H9 (cell line): ENCODE data around the gene EEF1A2. TPM values are rescaled to one million over a fixed set of nuclear protein-coding genes. Genes with fewer than 3 reads are reported as not detected.

Source experiments
- DNase-seq: peaks from one replicate; pipeline ENCODE4 v3.0.0-alpha.2; 2017
- H2AFZ ChIP-seq: one replicate; pipeline ENCODE4 v1.6.1; 2013; ENCODE audit warnings: mild to moderate bottlenecking, low read length, control low read depth, moderate library complexity
- H2AK5ac ChIP-seq: 2 replicates; pipeline ENCODE4 v1.6.1; 2013; ENCODE audit warnings: low read length, control low read depth, mixed read lengths; ENCODE audit not compliant: insufficient read length
- H2BK120ac ChIP-seq: one replicate; pipeline ENCODE4 v1.6.1; 2013; ENCODE audit warnings: low read depth, mild to moderate bottlenecking, low read length, control low read depth, inconsistent platforms; ENCODE audit not compliant: poor library complexity, severe bottlenecking
- H2BK12ac ChIP-seq: 2 replicates; pipeline ENCODE4 v1.6.1; 2013; ENCODE audit warnings: low read length, control low read depth, mixed read lengths, low read depth; ENCODE audit not compliant: insufficient read length
- H2BK15ac ChIP-seq: 2 replicates; pipeline ENCODE4 v1.6.1; 2013; ENCODE audit warnings: low read depth, low read length, control low read depth
- H2BK20ac ChIP-seq: one replicate; pipeline ENCODE4 v1.6.1; 2013; ENCODE audit warnings: low read depth, mild to moderate bottlenecking, low read length, control low read depth, inconsistent platforms; ENCODE audit not compliant: poor library complexity, severe bottlenecking
- H2BK5ac ChIP-seq: 2 replicates; pipeline ENCODE4 v1.6.1; 2013; ENCODE audit warnings: low read length, control low read depth, mixed read lengths; ENCODE audit not compliant: insufficient read length
- H3K14ac ChIP-seq: 2 replicates; pipeline ENCODE4 v1.6.1; 2013; ENCODE audit warnings: low read length, control low read depth; ENCODE audit not compliant: insufficient read depth
- H3K18ac ChIP-seq: 2 replicates; pipeline ENCODE4 v1.6.1; 2013; ENCODE audit warnings: low read depth, mild to moderate bottlenecking, mixed read lengths, low read length, control low read depth; ENCODE audit not compliant: insufficient read length
- H3K23ac ChIP-seq: 2 replicates; pipeline ENCODE4 v1.6.1; 2013; ENCODE audit warnings: low read length, control low read depth, mixed read lengths, low read depth; ENCODE audit not compliant: insufficient read length
- H3K23me2 ChIP-seq: 2 replicates; pipeline ENCODE4 v1.6.1; 2013; ENCODE audit warnings: low read depth, mild to moderate bottlenecking, mixed read lengths, low read length, control low read depth; ENCODE audit not compliant: insufficient read length, poor library complexity, severe bottlenecking
- H3K27ac ChIP-seq: 2 replicates; pipeline ENCODE4 v1.5.1; 2013; ENCODE audit warnings: low read length, control low read depth, mixed read lengths, low read depth; ENCODE audit not compliant: insufficient read length
- H3K27me3 ChIP-seq: 2 replicates; pipeline ENCODE4 v1.6.1; 2013; ENCODE audit warnings: low read length, control low read depth, inconsistent platforms; ENCODE audit not compliant: insufficient read depth
- H3K4ac ChIP-seq: 2 replicates; pipeline ENCODE4 v1.6.1; 2013; ENCODE audit warnings: low read depth, mild to moderate bottlenecking, control low read depth, inconsistent platforms, low read length, moderate library complexity
- H3K4me1 ChIP-seq: 2 replicates; pipeline ENCODE4 v1.6.1; 2013; ENCODE audit warnings: low read length, control low read depth, inconsistent platforms; ENCODE audit not compliant: insufficient read depth
- H3K4me2 ChIP-seq: 2 replicates; pipeline ENCODE4 v1.6.1; 2013; ENCODE audit warnings: low read length, control low read depth, mixed read lengths; ENCODE audit not compliant: insufficient read length, insufficient read depth
- H3K56ac ChIP-seq: 2 replicates; pipeline ENCODE4 v1.6.1; 2013; ENCODE audit warnings: low read depth, mild to moderate bottlenecking, mixed read lengths, low read length, control low read depth; ENCODE audit not compliant: insufficient read length
- H3K79me1 ChIP-seq: 2 replicates; pipeline ENCODE4 v1.6.1; 2013; ENCODE audit warnings: low read depth, mild to moderate bottlenecking, moderate library complexity, low read length, control low read depth, inconsistent platforms; ENCODE audit not compliant: insufficient read depth, poor library complexity, severe bottlenecking
- H3K79me2 ChIP-seq: 2 replicates; pipeline ENCODE4 v1.6.1; 2013; ENCODE audit warnings: low read length, control low read depth, inconsistent platforms; ENCODE audit not compliant: insufficient read depth
- H3K9ac ChIP-seq: 2 replicates; pipeline ENCODE4 v1.6.1; 2013; ENCODE audit warnings: low read length, control low read depth, mixed read lengths; ENCODE audit not compliant: insufficient read length; ENCODE audit errors: extremely low read depth
- H3K9me3 ChIP-seq: one replicate; pipeline ENCODE4 v1.6.1; 2013; ENCODE audit warnings: low read depth, low read length, inconsistent platforms; ENCODE audit not compliant: control insufficient read depth
- H3T11ph ChIP-seq: one replicate; pipeline ENCODE4 v1.6.1; 2013; ENCODE audit warnings: mild to moderate bottlenecking, low read length, control low read depth, inconsistent platforms
- H4K20me1 ChIP-seq: one replicate; pipeline ENCODE4 v1.6.1; 2013; ENCODE audit not compliant: control insufficient read depth, insufficient read length, insufficient read depth
- H4K5ac ChIP-seq: 2 replicates; pipeline ENCODE4 v1.6.1; 2013; ENCODE audit warnings: low read depth, mild to moderate bottlenecking, mixed read lengths, low read length, control low read depth; ENCODE audit not compliant: insufficient read length
- H4K8ac ChIP-seq: replicated peaks from 2 replicates; pipeline ENCODE4 v1.6.1; 2013; ENCODE audit warnings: low read length, control low read depth, mixed read lengths, low read depth; ENCODE audit not compliant: insufficient read length
- H4K91ac ChIP-seq: 2 replicates; pipeline ENCODE4 v1.6.1; 2013; ENCODE audit warnings: low read depth, mild to moderate bottlenecking, moderate library complexity, mixed read lengths, low read length, control low read depth; ENCODE audit not compliant: insufficient read length
- H3K27ac Mint-ChIP-seq, 3 experiments: 2 replicates in 2 of 3; 3 replicates in 1 of 3; pipeline ENCODE4 v1.8.0; 2020 to 2021; ENCODE audit warnings: mixed read lengths in 3 of 3, mild to moderate bottlenecking in 1 of 3, moderate library complexity in 1 of 3
- H3K27me3 Mint-ChIP-seq: 2 replicates; pipeline ENCODE4 v1.8.0; 2021; ENCODE audit warnings: low read depth, mild to moderate bottlenecking, moderate library complexity, mixed read lengths
- H3K36me3 Mint-ChIP-seq, 3 experiments: 2 replicates in 2 of 3; 3 replicates in 1 of 3; pipeline ENCODE4 v1.8.0; 2020 to 2021; ENCODE audit warnings: low read depth in 3 of 3, mixed read lengths in 3 of 3; ENCODE audit not compliant: insufficient read depth in 1 of 3
- H3K4me1 Mint-ChIP-seq, 2 experiments: 2 replicates each; pipeline ENCODE4 v1.8.0; 2020; ENCODE audit warnings: mixed read lengths in 2 of 2
- H3K4me3 Mint-ChIP-seq, 2 experiments: 2 replicates in 1 of 2; 3 replicates in 1 of 2; pipeline ENCODE4 v1.8.0; 2020 to 2021; ENCODE audit warnings: mild to moderate bottlenecking in 2 of 2, mixed read lengths in 2 of 2, moderate library complexity in 1 of 2
- H3K9me3 Mint-ChIP-seq, 2 experiments: 2 replicates in 1 of 2; 3 replicates in 1 of 2; pipeline ENCODE4 v1.8.0; 2020; ENCODE audit warnings: mild to moderate bottlenecking in 2 of 2, mixed read lengths in 2 of 2, moderate library complexity in 1 of 2
- WGBS: extraction: QIAGEN DNeasy Blood & Tissue Kit; methylation state at CpG from one replicate; pipeline ENCODE4 v1.1.7; 2013; ENCODE audit warnings: missing lambda C conversion rate, low lambda C conversion rate, mixed read lengths; ENCODE audit not compliant: insufficient read length; ENCODE audit errors: extremely low coverage; 5-methylcytosine and 5-hydroxymethylcytosine counted together
- total RNA-seq: library from RNA; stranded (reverse); gene quantifications from 2 replicates; pipeline ENCODE4 v1.2.1, GENCODE V29; 2021
- TF ChIP-seq, protein P1 (sequence below): fragments of 200-600 bp; sonication (generic); conservative IDR thresholded peaks from 3 replicates; pipeline ENCODE4 v1.8.0; 2021; ENCODE audit warnings: antibody characterized with exemption, mild to moderate bottlenecking

The EEF1A2 gene
- total RNA-seq, 1 experiment from 2014 or later, result 27.4 TPM

DNA sequence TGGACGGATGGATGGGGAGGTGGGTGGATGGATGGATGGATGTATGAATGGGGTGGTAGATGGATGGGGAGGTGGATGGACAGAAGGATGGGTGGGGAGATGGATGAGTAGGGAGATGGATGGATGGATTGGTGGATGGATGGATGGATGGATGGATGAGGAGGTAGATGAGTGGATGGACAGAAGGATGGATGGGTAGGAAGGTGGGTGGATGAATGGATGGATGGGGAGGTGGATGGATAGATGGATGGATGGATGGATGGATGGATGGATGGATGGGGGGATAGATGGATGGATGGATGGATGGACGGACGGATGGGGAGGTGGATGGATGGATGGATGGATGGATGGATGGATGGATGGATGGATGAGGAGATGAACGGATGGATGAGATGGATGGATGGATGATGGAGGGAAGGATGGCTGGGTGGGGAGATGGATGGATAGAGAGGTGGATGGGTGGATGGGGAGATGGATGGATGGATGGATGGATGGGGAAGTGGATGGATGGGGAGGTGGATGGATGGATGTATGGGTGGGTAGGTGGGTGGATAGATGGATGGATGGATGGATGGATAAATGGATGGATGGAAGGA, 7.2 kb downstream of the EEF1A2 start:
- H3K18ac ChIP-seq, result no peak overlapping the region
- H3K9ac ChIP-seq, result no peak overlapping the region
- H3K79me1 ChIP-seq, result no peaks in the 10 kb centered on the region
- WGBS, result 100% methylated on average over 1 of the region's 4 CpGs
- peaks cover 2 to 8% of the 10 kb centered on the region in 2 experiments; a peak in 3 of 4 replicates for H3K4me1 Mint-ChIP-seq
- H2BK5ac ChIP-seq, result no peak overlapping the region
- H3K27ac ChIP-seq, result no peak overlapping the region
- no peak overlapping the region for H3K56ac ChIP-seq
- no peak overlapping the region for H2BK15ac ChIP-seq
- H3K27me3 ChIP-seq, result no peaks in the 10 kb centered on the region; the same call in 1 of the 2 replicates
- no peak overlapping the region for H2BK12ac ChIP-seq
- H2AK5ac ChIP-seq, result no peak overlapping the region
- H3K4me1 ChIP-seq, result no peaks in the 10 kb centered on the region
- H3K4me3 Mint-ChIP-seq, result no peak overlapping the region; a peak in 1 of 5 replicates
- H4K5ac ChIP-seq, result no peak overlapping the region
- H3K4ac ChIP-seq, result no peak overlapping the region
- H3K36me3 Mint-ChIP-seq, result peaks cover 15 to 24% (median 15%) of the 10 kb centered on the region in 3 experiments; a peak in 6 of 7 replicates
- H3K79me2 ChIP-seq, result no peaks in the 10 kb centered on the region
- H3K4me2 ChIP-seq, result no peak overlapping the region
- no peak overlapping the region for H4K8ac ChIP-seq
- H3K27me3 Mint-ChIP-seq, result peaks cover 49% of the 10 kb centered on the region
- no peak overlapping the region for H2BK120ac ChIP-seq
- H3K23ac ChIP-seq, result no peak overlapping the region
- H2BK20ac ChIP-seq, result no peak overlapping the region
- H3K23me2 ChIP-seq, result no peaks in the 10 kb centered on the region
- H3K27ac Mint-ChIP-seq, result no peak overlapping the region
- H4K91ac ChIP-seq, result no peak overlapping the region
- no peak overlapping the region for H2AFZ ChIP-seq
- no peak overlapping the region for H3K14ac ChIP-seq
- TF ChIP-seq, protein P1, sequence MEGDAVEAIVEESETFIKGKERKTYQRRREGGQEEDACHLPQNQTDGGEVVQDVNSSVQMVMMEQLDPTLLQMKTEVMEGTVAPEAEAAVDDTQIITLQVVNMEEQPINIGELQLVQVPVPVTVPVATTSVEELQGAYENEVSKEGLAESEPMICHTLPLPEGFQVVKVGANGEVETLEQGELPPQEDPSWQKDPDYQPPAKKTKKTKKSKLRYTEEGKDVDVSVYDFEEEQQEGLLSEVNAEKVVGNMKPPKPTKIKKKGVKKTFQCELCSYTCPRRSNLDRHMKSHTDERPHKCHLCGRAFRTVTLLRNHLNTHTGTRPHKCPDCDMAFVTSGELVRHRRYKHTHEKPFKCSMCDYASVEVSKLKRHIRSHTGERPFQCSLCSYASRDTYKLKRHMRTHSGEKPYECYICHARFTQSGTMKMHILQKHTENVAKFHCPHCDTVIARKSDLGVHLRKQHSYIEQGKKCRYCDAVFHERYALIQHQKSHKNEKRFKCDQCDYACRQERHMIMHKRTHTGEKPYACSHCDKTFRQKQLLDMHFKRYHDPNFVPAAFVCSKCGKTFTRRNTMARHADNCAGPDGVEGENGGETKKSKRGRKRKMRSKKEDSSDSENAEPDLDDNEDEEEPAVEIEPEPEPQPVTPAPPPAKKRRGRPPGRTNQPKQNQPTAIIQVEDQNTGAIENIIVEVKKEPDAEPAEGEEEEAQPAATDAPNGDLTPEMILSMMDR, result no peak
- no peak for DNase-seq
- H3K9me3 ChIP-seq, result no peaks in the 10 kb centered on the region
- H3T11ph ChIP-seq, result no peak overlapping the region
- H4K20me1 ChIP-seq, result no peaks in the 10 kb centered on the region
- peaks cover 2 to 11% of the 10 kb centered on the region in 2 experiments; a peak in 3 of 5 replicates for H3K9me3 Mint-ChIP-seq
